ENCODE measurements around the gene C2CD4C. TPM values are rescaled to one million over a fixed set of nuclear protein-coding genes. Genes with fewer than 3 reads are reported as not detected.

The C2CD4C gene
- polyA plus RNA-seq, 1 donor (not counting 4 experiments of a cell fraction or from before 2014, with no cell fraction given), result 1.6 TPM

DNA sequence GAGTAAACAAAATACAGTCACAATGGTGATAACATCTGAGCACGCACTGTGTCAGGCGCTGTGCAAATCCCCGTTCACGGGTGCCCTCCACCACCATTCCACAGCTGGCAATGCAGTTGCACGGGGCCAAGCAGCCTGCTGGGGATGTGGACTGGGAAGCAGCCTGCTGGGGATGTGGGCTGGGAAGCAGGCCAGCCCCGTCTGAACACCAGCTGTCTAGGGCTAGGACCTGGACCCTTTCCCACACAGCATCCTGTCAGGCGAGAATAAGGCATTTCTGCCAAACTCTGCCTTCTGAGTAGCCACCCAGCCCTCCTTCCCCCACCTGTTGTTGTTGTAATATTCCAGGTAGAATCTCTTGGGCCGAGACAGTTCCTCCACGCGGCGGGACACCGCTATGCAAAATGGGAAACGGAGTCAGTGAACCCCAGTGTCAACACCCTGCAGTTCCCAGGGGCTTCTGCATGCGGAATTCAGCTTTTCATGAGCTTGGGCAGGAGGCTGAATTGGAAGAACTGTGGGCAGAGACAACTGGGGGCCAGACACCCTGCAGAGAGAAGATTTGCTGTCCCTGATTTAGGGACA lies 36.5 kb downstream of the C2CD4C start:
- no peak overlapping the region for H3K9ac ChIP-seq (ENCODE audit: control insufficient read depth, extremely low read depth, insufficient read depth, low read length)
- DNase-seq (ENCODE audit: low read depth, low spot score), result no peak
- H3K9me1 ChIP-seq (ENCODE audit: control insufficient read depth, extremely low read depth, insufficient read depth, low read length), result no peaks in the 10 kb centered on the region
- dilution Hi-C loops (cut with MboI; ENCODE audit: extremely low pct_ligation_motif_present, low sequenced_read_pairs), result no loop called here
- no peak overlapping the region for H3K4me3 ChIP-seq (ENCODE audit: control insufficient read depth in 2 of 3, extremely low read depth in 1 of 3, insufficient read depth in 2 of 3, low read depth in 1 of 3, low read length in 3 of 3)
- H3K79me2 ChIP-seq (ENCODE audit: control insufficient read depth, insufficient read depth, low read length), result no peaks in the 10 kb centered on the region
- no peaks in the 10 kb centered on the region for H3K9me3 ChIP-seq (ENCODE audit: control insufficient read depth, low read depth, low read length)
- H2AFZ ChIP-seq (ENCODE audit: control insufficient read depth, low read length), result no peak overlapping the region
- no peaks in the 10 kb centered on the region for H4K20me1 ChIP-seq (ENCODE audit: control insufficient read depth, extremely low read depth, insufficient read depth, low read length)
- FAIRE-seq, result no peak
- H3K4me1 ChIP-seq (ENCODE audit: control insufficient read depth, extremely low read depth, insufficient read depth, low read length), result peaks cover 17% of the 10 kb centered on the region
- no peak for TF ChIP-seq EZH2 (IDR thresholded peaks at IDR 0.05; ENCODE audit: low read length)
- peaks cover 31% of the 10 kb centered on the region for H3K27me3 ChIP-seq (ENCODE audit: control insufficient read depth, extremely low read depth, insufficient read depth, low read length)
- H3K36me3 ChIP-seq (ENCODE audit: control insufficient read depth in 2 of 2, extremely low read depth in 1 of 2, insufficient read depth in 2 of 2, low read length in 2 of 2), result no peaks in the 10 kb centered on the region
- H3K27ac ChIP-seq (ENCODE audit: control insufficient read depth, insufficient read depth, low read length), result no peak overlapping the region
- no peak overlapping the region for H3K4me2 ChIP-seq (ENCODE audit: control insufficient read depth, extremely low read depth, insufficient read depth, low read depth, low read length)

DNA sequence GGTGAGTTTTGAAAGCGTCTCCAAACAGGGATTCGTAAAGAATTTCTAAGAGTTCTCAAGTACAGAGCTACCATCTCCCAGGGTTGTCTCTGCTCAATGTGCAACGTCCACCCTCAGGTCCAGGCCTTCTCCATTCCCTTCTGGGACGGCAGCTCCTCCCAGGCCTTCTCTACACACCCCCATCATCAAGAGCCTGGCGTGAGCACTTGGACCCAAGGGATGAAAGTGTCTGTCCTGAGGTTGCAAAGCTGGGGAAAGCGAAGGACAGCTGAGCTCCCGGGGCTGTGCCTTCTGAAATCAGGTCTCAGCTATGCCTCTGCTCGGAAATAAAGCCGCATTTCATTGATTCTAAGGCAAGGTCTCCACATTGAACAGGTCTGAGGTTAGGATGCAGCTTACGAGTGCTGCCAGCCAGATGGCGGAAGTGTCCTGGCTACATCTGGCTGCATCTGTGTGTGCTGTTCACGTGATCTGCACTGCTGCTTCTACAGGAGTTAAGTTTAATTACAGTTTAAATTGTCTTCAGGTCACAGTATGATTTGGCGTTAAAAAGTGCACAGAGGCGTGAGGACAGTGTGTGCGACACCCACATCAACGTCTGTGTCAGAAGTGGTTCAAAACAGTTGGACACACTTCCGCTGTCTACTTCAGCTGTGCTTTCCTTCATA lies 37.3 kb downstream of the C2CD4C start:
- Histone ChIP-seq H4K20me1 (ENCODE audit: control insufficient read depth, extremely low read depth, insufficient read depth, low read length) (no peaks in the 10 kb centered on the region), H3K9me1 (ENCODE audit: control insufficient read depth, extremely low read depth, insufficient read depth, low read length) (no peaks in the 10 kb centered on the region), H3K9me3 (ENCODE audit: control insufficient read depth, low read depth, low read length) (no peaks in the 10 kb centered on the region), H3K79me2 (ENCODE audit: control insufficient read depth, insufficient read depth, low read length) (no peaks in the 10 kb centered on the region), H3K4me2 (ENCODE audit: control insufficient read depth, extremely low read depth, insufficient read depth, low read depth, low read length) (no peak overlapping the region), H3K27me3 (ENCODE audit: control insufficient read depth, extremely low read depth, insufficient read depth, low read length) (peaks cover 31% of the 10 kb centered on the region), H3K9ac (ENCODE audit: control insufficient read depth, extremely low read depth, insufficient read depth, low read length) (no peak overlapping the region), H3K36me3 (ENCODE audit: control insufficient read depth in 2 of 2, extremely low read depth in 1 of 2, insufficient read depth in 2 of 2, low read length in 2 of 2) (no peaks in the 10 kb centered on the region), H3K4me1 (ENCODE audit: control insufficient read depth, extremely low read depth, insufficient read depth, low read length) (peaks cover 17% of the 10 kb centered on the region), H2AFZ (ENCODE audit: control insufficient read depth, low read length) (no peak overlapping the region), H3K4me3 (ENCODE audit: control insufficient read depth in 2 of 3, extremely low read depth in 1 of 3, insufficient read depth in 2 of 3, low read depth in 1 of 3, low read length in 3 of 3) (no peak overlapping the region), H3K27ac (ENCODE audit: control insufficient read depth, insufficient read depth, low read length) (no peak overlapping the region)
- dilution Hi-C loops (cut with MboI; ENCODE audit: extremely low pct_ligation_motif_present, low sequenced_read_pairs), result no loop called here
- FAIRE-seq (no peak), DNase-seq (ENCODE audit: low read depth, low spot score) (no peak)
- no peak for TF ChIP-seq EZH2 (IDR thresholded peaks at IDR 0.05; ENCODE audit: low read length)
- TF ChIP-seq, protein P1, sequence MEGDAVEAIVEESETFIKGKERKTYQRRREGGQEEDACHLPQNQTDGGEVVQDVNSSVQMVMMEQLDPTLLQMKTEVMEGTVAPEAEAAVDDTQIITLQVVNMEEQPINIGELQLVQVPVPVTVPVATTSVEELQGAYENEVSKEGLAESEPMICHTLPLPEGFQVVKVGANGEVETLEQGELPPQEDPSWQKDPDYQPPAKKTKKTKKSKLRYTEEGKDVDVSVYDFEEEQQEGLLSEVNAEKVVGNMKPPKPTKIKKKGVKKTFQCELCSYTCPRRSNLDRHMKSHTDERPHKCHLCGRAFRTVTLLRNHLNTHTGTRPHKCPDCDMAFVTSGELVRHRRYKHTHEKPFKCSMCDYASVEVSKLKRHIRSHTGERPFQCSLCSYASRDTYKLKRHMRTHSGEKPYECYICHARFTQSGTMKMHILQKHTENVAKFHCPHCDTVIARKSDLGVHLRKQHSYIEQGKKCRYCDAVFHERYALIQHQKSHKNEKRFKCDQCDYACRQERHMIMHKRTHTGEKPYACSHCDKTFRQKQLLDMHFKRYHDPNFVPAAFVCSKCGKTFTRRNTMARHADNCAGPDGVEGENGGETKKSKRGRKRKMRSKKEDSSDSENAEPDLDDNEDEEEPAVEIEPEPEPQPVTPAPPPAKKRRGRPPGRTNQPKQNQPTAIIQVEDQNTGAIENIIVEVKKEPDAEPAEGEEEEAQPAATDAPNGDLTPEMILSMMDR (optimal IDR thresholded peaks at IDR 0.05 in 1 of 3, IDR thresholded peaks at IDR 0.05 in 1 of 3, conservative IDR thresholded peaks at IDR 0.05 in 1 of 3; ENCODE audit: extremely low read depth in 1 of 3, insufficient read depth in 2 of 3, low read length in 3 of 3), result peak in 1 of 3 experiments; percentile 58

All from keratinocyte (primary cell).